Hepatocyte (in vitro differentiated cells): Measurements from ENCODE around the gene MICOS13.

Experiments
- EZH2 ChIP-seq: fragments of 200-600 bp; sonication (generic); IDR thresholded peaks from 2 replicates; pipeline ENCODE4 v1.6.1; 2016; ENCODE audit warnings: antibody characterized with exemption, mild to moderate bottlenecking, borderline replicate concordance
- EZH2phosphoT487 ChIP-seq: fragments of 200-600 bp; sonication (generic); IDR thresholded peaks from one replicate; pipeline ENCODE4 v1.6.1; 2018; ENCODE audit warnings: antibody characterized with exemption, mild to moderate bottlenecking, low read depth, moderate library complexity; ENCODE audit not compliant: unreplicated experiment, severe bottlenecking
- TF ChIP-seq, protein P1 (sequence below): fragments of 200-600 bp; sonication (generic); IDR thresholded peaks from 2 replicates; pipeline ENCODE4 v1.5.1; 2016; ENCODE audit warnings: antibody characterized with exemption, mild to moderate bottlenecking; ENCODE audit not compliant: poor library complexity

GRCh38 chr19:5679289-5680083, 830 bp downstream of the MICOS13 start:
- TF ChIP-seq, protein P1, sequence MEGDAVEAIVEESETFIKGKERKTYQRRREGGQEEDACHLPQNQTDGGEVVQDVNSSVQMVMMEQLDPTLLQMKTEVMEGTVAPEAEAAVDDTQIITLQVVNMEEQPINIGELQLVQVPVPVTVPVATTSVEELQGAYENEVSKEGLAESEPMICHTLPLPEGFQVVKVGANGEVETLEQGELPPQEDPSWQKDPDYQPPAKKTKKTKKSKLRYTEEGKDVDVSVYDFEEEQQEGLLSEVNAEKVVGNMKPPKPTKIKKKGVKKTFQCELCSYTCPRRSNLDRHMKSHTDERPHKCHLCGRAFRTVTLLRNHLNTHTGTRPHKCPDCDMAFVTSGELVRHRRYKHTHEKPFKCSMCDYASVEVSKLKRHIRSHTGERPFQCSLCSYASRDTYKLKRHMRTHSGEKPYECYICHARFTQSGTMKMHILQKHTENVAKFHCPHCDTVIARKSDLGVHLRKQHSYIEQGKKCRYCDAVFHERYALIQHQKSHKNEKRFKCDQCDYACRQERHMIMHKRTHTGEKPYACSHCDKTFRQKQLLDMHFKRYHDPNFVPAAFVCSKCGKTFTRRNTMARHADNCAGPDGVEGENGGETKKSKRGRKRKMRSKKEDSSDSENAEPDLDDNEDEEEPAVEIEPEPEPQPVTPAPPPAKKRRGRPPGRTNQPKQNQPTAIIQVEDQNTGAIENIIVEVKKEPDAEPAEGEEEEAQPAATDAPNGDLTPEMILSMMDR: no peak
- TF ChIP-seq EZH2 (no peak), EZH2phosphoT487 (no peak)
